ENCODE results near the gene CSPG5.

CSPG5 gene

DNA sequence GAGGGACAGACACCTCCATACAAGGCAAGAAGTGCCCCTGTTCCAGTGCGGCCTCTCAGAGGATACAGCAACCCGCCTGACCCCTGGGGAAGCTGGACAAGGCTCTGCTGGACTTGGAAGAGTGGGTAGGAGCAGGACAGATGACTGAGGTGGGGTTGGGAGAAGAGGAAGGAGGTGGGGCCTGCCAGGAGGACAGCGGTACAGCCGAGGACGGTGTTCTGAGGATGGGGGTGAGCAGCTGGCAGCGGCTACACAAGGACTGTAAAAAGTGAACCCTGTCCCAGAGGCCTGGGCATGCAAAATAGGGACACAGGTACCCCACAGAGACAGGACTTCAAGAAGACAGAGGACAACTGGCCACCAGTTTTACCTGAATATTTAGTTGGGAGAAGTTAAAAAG is 41.7 kb downstream of the CSPG5 start:
- no peak for DNase-seq (ENCODE audit: low read depth)

DNA sequence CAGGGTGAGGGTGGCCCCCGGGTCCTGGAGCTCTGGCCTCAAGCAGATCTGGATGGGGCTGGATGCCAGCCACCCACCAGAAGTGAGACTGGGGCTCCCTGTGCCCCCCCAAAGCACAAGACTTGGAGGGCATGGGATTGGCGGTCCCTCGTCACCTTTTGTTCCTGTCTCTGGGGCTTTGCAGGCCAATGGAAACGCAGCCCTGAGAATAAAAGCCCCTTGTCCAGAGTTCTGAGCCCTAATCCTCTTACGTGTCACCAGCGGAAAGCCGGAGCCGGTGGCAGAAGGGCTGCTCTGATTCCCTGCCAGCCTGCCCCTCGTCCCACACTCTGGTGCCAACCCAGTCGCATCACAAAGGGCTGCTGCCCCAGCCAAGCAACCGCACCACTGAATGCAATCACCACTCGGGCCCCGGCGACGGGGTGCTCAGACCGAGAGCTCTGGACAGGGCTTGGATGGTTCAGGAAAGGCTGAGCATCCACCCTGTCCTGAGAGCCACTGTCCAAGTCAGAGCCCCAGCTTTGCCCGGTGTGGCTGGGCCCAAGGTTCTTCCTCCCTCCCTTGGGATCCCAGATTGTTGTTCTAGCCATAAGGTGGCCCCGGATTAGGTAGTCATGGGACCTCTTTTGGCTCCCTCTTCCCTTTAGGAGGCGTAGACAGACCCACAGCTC is 42.3 kb downstream of the CSPG5 start:
- DNase-seq (ENCODE audit: low read depth), result no peak

DNA sequence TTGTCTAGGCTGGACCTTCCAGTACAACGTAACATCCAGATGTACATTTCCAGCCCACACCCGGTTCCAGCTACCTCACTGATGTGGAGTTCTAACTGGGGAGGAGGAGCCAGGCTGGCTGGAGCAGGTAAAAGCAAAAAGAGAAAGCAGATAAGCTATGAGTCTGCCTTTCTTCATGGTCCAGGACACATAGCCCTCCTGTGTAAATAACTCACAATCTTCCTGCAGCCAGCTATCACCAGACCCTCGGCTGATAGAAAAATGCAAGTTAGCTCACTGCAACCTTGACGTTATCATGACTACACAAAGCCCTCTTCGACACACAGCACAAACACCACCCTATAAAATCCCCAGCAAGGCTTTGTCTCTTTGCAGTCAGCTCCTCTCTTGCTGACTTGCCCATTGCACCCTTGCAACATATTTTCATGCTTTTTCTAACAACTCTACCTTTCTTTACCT is 44.6 kb downstream of the CSPG5 start:
- no peak for DNase-seq (ENCODE audit: low read depth)

DNA sequence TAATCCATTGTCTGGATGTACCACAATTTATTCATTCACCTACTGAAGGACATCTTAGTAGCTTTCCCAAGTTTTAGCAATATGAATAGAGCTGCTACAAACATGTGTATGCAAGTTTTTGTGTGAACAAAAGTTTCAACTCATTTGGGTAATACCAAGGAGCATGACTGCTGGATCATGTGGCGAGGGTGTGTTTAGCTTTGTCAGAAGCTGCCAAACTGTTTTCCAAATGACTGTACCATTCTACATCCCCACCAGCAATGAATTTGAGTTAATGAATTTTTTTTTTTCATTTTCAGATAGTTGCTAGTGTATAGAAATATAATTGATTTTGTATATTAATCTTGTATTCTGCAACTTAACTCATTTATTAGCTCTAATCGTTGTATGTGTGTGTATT is 45.2 kb downstream of the CSPG5 start:
- no peak for DNase-seq (ENCODE audit: low read depth)

DNA sequence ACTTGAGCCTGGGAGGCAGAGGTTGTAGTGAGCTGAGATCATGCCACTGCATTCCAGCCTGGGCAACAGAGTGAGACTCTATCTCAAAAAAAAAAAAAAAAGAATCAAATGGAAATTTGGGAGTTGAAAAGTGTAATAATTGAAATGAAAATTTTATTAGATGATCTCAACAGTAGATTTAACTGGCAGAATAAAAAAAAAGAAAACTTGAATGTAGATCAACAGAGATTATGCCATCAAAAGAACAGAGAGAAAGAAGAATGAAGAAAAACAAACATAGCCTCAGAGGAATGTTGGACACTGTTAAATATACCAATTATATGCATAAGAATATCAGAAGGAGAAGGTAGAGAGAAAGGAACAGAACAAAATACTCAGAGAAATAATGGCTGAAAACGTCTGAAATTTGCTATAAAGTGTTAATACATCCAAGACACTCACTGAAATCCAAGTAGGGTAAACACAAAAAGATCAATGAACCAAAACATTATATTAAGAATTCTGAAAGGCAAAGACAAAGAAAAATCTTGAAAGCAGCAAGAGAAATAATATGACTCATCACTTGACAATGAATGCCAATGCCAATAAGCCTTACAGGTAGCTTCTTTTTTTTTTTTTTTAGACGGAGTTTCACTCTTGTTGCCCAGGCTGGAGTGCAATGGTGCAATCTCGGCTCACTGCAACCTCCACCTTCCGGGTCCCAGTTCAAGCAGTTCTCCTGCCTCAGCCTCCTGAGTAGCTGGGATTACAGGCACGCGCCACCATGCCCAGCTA is 50.5 kb downstream of the CSPG5 start:
- no peak for DNase-seq (ENCODE audit: low read depth)

DNA sequence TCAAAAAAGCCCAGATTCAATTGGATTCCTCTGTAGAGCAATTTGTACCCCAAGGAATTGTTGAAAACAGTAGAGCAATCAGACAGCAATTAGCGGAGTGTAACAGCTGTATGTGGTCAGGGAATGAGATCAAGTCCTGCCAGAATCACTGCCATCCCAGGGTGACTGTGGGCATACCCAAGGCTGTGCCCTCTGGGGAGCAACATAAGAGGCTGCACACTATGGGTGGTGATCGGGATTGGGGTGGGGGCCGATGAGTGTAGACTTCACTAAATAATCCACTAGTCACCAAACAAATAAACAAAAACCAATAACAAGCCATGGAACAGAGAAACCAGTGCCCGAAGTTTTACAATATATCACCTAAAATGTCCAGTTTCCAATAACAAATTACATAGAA is 53.0 kb downstream of the CSPG5 start:
- no peak for DNase-seq (ENCODE audit: low read depth)

DNA sequence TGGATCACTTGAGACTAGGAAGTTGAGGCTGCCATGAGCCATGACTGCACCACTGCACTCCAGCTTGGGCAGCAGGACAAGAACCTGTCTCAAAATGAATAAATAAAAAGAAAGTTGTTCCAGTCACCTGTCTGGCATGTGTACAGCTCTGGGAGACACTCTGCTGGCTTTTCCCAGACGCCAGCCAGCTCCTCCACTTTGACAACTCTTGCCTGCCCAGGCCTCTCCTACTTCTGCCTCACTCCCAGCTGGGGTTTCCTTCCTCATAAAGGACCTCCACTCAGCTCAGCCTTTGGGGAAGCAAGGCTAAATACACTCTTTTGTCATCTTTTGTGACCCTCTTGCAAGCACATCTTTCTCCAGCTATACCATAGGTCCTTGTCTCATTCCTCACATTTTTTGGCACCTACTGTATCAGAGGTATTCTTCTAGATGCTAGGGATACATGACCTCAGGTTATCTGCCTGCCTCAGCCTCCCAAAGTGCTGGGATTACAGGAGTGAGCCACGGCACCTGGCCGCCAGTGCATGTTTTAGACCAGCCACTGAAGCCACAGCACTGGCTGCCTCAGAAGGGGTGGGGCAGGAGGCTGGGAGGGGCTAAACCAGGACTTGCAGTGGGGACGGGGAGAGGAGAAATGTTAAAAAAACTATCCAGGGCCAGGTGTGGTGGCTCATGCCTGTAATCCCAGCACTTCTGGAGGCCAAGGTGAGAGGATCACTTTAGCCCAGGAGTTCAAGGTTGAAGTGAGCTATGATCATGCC is 55.2 kb downstream of the CSPG5 start:
- no peak for DNase-seq (ENCODE audit: low read depth)

DNA sequence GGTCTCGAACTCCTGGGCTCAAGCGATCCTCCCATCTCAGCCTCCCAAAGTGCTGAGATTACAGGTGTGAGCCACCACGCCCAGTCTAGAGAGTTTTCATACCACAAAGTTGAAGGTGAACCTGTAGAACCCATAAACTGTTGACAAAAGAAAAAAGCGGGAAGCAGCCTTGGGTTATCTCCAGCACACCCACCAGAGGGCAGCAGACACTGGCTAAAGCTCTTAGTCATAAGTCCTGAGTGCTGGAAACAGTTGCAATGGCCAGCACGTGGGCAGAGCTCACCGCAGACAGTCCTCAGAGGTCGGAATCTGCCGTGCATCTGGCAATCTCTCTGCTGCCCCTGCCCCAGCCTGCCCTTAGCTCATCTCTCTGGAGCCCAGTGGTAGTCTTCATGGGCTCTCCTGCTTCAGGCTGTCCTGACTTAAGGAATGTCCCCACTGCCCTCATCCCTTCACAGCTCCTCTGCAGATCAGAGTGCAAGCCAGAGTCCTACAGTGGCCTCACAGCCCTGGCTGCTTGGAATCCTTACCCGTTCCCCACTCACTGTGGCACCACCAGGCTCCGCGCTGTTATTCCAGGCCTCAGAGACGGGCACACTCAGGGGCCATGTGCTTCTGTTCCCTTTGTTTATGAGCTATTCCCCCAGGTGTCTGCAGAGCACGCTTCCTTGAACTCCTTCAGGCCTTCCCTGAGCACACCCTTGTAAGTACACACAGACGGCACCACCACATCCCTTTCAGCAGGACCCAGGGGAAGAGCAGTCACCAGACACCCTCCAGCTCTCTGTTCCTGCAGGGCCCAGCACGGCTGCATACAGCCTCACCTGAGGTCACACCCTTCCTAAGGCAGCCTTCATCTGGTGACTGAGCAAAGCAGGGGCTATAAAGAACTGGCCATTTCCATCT is 56.3 kb downstream of the CSPG5 start:
- peak; percentile 67 for DNase-seq (ENCODE audit: low read depth)

DNA sequence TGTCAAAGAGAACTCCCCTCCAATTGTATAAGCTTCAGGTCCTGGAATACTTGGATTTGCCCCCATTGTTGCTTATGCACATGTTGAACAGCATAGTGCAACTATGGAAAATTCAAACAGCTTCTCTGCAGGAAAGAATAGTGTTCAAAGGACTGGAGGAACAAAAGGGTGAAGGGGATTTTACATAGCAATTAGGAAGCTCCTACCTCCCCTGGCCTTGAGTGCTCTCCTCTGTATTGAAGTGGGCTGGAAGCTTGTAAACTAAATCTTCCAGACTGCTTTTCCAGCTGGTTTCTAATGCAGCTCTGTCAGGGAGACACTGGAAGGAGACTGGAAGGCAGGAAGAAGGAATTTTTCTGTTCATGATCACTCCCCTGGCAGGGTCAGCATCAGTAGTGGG is 57.9 kb downstream of the CSPG5 start:
- DNase-seq (ENCODE audit: low read depth), result no peak

DNA sequence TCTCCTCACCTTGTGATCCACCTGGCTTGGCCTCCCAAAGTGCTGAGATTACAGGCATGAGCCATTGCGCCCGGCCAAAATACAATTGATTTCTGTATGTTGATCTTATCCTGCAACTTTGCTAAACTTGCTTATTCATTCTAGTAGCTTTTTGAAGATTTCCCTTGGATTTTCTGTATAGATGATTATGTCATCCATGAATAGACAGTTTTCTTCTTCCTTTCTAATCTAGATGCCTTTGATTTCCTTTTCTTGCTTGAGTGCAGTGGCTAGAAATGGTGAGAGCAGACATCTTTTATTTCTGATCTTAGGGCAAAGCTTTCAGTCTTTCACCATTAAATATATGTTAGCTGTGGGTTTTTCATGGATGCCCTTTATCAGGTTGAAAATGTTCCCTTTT is 60.7 kb downstream of the CSPG5 start:
- no peak for DNase-seq (ENCODE audit: low read depth)

DNA sequence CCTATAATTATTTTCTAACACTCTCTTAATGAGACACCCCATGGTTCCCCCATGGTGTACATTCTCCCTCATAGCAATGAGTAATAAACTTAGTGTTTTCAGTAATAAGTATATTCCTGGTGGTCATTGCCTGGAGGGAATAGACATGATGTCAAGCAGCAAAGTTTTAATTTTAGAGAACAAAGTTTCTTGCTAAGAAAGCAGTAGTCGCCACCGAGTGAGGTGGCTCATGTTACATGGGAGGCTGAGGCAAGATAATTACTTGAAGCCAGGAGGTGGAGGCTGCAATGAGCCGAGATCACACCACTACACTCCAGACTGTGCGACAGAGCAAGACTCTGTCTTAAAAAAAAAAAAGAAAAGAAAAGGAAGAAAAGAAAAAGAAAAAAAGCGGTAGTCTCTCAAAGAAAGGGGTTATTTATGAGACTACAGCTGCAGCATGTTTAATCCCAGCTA is 62.8 kb downstream of the CSPG5 start:
- no peak for DNase-seq (ENCODE audit: low read depth)

DNA sequence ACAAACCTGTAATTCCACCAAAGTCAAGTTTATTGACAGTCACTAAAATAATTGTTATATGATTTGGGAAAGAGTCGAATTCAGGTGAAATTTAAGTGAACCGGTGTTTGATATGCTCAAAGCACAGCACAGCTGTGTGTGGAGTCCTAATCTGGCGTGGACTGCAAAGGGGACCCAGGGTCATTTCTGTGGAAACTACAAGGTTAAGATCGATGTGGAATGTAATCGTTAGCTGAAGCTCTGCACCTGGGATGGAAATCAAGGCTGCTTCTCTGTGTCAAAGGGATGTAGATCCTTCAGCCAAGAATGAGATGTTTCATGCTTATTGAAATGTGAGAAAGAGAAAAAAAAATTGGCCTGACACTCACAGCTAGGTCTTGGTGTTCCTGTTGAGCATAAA is 63.6 kb downstream of the CSPG5 start:
- DNase-seq (ENCODE audit: low read depth), result no peak

DNA sequence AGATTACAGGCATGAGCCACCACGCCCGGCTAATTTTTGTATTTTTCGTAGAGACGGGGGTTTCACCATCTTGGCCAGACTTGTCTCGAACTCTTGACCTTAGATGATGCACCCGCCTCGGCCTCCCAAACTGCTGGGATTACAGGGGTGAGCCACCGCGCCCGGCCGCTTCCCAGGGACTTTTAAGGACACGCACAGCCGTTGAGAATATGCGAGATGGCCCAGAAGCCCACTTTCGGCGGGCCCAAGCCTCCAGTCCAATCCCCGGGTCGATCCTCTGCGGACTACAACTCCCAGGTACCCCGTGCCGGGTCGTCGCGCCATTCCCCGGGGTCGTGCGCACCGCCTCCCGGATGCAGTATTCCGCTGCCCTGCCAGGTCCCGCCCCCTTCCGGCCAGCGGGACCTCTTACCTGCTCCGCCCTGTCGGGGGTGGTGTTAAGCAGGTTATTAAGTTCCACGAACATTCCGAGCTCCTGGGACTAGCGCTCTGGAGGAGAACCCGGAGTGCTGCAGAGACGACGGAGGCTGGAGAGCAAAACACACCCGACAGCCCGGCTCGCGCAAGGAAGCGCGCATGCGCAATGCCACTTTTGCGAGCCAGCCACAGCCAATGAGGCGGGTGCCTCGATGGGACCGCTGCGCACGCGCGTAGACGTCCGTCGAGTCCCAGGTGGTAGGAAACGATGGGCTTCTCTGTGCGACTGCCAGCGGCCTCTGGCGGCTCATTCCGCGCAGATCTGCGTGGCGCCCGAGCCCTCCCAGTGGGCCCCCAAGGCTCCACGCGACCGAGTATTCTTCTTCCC is 65.3 kb downstream of the CSPG5 start, which contains the start of gene ELP6:
Gene ELP6, minus strand, starts transcription at position 588 of the 805 bp plus-strand sequence. Its CDS starts 122 bp downstream, at position 466.
- DNase-seq (ENCODE audit: low read depth), result peak; percentile 90

DNA sequence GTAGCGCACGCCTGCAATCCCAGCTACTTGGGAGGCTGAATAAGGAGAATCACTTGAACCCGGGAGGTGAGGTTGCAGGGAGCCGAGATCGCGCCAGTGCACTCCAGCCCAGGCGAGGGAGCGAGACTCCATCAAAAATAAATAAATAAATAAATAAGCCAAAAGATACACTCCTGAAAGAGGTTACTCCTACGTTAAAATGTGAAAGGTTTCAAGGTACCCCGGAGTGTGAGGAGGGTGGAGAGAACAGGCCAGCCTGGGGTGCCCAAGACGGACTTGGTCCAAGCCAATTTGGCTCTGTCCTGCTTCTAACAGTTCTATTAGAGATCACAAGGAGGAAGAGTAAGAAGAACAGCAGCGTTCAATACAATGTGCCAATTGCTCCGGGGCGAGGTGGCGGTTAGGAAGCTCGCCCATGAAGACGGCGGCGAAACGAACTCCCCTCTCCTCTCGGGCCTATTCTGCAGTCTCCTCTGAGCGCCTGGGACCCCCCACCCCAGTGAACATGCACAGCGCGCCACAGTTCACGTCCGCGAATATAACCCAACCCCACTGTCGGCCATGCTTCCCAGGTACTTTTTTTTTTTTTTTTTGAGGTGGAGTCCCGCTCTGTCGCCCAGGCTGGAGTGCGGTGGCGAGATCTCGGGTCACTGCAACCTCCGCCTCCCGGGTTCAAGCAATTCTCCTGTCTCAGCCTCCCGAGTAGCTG is 66.1 kb downstream of the CSPG5 start:
- DNase-seq (ENCODE audit: low read depth), result no peak

All from stromal cell of bone marrow (primary cell).